GM19351 (cell line): ENCODE data around the gene UNCX.
"Not testable (repeated sequence)": the region's sequence is repeated elsewhere in the genome, so short reads cannot be mapped to it uniquely, and the experiment has no call there.

Experiments
- ATAC-seq: cut with Tn5 transposase; IDR thresholded peaks from one replicate; pipeline ENCODE4 v1.9.1; 2021; ENCODE audit warnings: mild to moderate bottlenecking, moderate library complexity; ENCODE audit not compliant: unreplicated experiment

Gene UNCX

DNA sequence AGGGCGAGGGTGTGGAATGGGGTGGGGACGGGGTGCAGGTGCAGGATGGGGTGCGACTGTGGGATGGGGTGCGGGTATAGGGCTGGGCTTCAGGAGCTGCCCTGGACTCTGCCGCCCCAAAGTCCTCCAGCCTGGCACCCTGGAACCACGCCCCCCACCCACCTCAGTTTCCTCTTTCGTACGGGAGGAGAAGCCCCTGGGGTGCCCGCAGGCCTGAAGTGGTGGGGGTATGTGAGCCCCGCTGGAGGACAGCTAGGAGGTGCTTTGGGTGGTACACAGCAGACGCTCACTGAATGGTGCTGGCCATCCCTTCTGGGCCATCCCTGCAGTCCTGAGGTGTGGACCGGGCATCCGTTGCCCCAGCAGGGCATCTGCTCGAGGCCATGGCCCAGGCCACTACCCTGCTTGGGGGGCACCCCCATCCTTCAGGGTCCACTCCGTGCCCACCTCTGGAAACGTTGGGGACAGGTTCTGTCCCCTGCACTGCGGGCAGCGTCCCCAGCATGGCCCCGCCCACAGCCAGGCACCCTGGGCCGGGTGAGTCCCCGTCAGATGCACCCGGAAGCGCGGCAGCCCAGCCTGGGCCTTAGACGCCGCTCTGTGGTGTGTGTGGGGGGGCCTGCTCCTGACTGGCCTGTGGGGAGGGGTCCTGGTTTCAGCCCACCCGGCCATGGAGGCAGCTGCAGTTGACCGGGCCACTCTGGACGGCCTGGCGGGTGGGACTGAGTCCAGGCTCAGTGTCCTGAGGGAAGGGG, 41.6 kb downstream of the UNCX start:
- ATAC-seq, result no peak

DNA sequence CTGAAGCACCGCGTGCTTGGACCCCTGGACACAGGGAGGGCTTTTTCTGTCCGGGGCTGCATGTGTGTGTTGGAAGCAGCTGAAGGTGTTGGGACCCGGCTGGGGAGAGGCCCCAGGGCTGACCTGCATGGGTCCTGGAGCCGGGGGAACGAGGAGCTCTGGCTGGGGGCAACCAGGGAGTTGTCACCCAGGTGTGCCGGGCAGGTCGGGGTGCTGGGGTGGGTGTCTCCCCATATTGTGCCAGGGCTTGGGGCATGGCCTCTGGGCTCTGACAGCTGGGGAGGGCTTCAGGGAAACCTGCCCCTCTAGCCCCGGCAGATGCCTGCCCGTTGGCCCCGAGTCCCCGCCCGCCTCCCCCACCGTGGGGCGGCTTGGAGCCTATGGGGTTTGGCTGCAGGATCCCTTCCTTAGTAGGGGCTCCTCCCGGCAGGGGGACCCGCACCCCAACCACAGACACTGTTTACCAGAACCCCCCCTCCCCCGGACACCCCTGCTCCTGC, 42.3 kb downstream of the UNCX start:
- ATAC-seq, result no peak

DNA sequence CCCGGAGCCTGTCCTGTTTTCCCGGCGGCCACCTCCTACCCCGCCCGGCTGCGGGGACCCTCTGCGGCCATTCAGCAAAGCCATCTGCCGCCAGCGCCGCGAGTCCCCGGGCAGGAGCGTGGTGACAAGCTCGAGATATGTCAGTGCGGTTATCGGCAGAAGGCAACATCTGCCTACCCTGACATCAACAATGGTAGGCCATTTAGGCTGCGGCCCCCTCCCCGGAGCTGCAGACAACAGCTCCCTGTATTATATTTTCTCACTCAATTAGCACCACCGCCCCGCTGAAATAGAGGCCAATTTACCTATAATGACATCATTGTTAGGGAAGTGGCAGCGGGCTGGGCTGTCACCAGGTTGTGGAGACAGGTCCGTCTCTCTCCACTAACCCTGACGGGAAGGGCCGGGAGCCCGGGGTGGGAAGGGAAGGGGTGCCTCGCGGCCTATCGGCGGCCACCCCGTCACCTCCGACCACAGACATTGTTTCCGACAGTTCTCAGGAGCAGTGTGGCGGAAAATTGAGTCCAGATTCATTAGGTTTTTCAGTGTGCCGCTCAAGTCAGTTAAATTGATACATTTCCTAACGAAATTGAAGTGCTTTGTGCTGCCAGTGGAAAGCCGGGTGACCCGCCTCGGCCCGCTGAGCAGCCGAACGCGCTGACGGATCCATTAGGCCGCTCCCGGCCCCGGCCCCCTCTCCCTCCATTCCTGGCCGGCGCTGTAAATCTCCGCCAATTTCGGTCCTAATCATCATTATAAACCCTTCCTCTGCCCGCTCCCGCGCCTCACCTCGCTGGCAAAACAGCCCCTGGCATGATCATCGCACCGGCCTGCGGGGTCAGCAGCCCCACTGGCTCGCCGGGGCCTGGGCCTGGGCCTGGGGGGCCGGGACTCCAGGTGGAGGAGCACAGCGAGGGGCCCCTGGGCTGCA, 43.0 kb downstream of the UNCX start:
- no peak for ATAC-seq

DNA sequence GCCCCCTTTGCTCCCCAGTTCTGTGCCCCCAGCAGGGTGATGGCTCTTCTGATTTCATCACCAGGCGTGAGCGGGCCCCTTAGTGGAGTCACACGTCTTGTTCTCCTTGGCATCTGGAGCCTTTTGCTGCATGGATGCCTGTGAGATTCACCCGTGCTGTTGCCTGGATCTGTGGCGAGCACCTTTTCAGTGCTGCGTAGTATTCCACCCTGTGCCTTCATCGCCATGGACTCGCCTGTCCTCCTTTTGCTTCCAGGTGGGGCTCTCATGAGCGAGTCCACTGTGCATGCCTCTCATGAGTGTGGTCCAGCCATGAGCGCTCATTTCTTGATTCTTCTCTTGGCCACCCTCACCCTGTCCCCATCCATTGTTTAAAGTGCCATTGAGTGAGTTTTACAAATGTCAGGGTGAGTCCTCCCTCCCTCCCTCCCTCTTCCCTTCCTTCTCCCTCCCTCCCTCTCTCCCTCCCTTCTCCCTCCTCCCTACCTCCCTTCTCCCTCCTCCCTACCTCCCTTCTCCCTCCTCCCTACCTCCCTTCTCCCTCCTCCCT, 44.0 kb downstream of the UNCX start:
- no peak for ATAC-seq

DNA sequence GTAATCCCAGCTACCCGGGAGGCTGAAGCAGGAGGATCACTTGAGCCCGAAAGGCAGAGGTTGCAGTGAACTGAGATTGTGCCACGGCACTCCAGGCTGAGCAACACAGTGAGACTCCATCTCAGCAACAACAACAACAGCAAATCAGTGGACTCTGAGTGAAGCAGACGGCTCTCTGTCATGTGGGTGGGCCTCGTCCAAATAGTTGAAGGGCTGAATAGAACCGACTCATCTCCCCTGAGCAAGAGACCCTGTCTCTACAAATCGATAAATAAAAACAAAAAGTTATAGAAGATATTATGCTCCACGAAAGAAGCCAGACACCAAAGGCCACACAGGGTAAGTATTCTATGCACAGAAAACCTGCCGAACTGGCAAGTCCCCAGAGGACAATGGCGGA, 45.9 kb downstream of the UNCX start:
- no peak for ATAC-seq

DNA sequence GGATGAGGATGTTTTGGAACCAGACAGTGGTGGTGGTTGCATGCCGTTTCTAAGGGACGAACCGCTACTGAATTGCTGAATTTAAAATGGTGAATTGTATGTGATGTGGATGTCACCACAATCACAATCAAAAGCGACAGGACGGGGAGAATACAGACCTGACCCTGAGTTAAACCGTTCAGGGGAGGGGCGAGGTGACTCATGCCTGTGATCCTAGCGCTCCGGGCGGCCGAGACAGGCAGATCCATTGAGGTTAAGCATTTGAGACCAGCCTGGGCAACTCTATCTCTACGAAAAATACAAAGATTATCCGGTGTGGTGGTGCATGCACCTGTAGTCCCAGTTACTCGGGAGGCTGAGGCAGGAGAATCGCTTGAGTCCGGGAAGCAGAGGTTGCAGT, 46.4 kb downstream of the UNCX start:
- no peak for ATAC-seq

DNA sequence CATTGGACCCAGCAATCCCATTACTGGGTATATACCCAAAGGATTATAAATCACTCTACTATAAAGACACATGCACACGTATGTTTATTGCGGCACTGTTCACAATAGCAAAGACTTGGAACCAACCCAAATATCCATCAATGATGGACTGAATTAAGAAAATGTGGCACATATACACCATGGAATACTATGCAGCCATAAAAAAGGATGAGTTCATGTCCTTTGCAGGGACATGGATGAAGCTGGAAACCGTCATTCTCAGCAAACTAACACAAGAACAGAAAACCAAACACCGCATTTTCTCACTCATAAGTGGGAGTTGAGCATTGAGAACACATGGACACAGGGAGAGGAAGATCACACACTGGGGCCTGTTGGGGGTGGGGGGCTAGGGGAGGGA, 47.2 kb downstream of the UNCX start:
- ATAC-seq, result not testable (repeated sequence)

DNA sequence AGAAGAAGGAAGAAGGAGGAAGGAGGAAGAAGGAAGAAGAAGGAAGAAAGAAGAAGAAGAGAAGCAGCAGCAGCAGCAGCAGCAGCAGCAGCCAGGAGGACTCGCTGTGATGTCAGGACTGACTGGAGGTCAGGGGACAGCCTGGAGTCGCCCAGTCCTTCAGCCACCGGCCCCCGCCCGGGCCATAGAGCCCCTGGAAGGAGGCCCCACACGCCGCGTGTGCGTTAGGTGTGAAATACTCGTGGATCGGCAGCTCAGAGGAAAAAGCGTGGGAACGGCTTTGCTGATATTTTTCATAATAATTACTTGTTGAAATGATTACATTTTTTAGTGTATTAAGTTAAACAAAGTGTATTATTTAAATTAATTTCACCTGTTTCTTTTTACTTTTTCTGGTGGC, 48.4 kb downstream of the UNCX start:
- ATAC-seq, result no peak

DNA sequence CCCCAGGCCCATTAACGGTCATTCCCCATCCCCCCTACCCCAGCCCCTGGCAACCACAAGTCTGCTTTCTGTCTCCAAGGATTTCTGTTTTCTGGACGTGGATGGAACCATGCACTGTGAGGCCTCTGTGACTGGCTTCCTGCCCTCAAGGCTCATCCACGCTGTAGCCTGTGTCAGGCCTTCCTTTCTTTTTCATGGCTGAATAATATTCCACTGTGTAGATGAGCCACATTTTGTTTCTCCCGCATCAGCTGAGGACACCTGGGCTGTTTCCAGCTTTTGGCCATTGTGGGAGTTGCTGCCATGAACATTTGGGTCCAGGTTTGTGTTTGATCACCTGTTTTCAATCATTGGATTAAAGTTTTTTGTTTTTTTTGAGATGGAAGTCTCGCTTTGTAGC, 50.0 kb downstream of the UNCX start:
- no peak for ATAC-seq

DNA sequence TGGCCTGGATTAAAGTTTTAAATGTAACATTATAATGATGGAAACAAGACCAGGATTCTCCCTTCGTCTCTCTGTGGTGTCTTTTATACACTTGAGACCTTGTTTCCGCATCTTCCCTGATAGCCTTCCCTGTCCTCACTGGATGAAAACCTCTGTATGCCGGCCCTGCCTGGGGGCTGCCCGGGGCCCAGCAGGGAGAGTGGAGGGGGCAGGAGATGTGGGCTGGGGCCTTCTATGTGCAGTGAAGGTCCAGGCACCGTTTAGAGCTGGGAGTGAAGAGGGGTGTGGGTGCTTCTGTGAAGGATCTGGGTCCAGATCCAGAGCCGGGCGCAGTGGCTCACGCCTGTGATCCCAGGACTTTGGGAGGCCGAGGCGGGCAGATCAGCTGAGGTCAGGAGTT, 50.7 kb downstream of the UNCX start:
- ATAC-seq, result no peak

DNA sequence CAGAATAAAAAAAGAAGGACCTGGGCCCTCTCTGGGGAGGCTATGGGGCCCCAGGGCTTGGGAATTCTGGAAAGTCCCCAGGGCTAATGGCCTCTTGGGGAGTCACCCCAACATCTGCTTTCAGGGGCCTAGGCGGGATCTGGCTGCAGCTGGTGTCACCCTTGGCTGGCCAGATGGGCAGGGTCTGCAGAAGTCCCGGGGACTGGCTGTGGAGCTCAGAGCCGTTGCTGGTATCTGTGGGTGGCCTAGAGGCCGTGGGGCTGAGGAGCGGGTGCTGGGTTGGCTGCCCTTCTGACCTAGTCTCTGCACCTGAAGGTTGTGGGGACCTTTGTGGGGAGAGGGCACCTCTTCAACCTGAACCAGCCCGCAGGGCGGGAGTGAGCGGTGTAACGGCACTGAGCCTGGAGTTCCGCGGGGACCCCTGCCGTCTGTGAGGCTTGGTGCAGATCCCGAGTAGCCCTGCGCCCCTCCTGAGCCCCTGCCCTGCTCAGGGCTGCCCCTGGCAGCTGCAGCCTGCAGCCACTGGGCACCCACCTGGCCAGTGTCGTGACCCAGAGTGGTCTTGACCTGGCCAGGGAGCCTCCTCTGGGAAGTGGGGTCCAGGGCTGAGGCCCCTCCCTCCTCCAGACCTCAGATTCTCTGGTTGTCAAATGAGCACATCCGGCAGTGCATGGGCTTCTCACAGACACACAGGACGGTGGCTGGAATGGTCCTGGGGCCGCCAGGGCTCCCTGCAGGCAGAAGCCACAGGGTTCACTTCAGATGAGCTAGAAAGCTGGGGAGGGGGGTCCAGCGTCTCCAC, 51.5 kb downstream of the UNCX start:
- ATAC-seq, result no peak

DNA sequence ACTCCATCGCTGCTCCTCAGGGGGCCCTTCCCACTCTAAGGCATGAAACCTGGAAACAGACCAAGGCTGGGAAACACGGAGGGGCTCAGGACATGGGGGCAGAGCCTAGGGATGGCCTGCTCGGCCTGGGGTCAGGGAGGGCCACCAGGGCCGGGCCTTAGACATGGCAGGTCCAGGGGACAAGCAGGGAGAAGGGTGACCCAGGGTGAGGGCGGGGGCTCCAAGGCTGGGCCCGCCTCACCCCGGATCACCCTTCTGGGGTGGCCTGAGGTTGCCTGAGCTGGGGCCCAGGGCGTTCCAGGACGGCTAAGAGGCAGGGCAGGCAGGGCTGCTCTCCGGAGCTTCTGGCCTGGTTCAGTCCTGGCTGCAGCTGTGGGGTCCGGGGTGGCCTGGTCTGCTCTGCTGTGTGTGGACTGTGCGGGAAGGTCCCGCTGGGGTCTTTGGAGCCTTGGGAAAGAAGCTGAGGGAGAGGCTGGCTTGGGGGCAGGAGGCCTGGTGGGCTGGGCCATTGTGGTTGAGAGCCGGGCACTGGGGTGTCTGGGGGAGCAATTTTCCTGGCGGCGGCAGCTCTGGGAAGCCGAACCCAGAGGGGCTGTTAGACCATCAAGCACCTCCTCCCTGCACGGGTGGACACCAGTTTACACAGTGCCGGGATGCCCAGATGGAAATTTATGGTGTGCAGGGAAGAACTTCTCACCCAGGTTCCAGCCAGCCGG, 52.2 kb downstream of the UNCX start:
- no peak for ATAC-seq

DNA sequence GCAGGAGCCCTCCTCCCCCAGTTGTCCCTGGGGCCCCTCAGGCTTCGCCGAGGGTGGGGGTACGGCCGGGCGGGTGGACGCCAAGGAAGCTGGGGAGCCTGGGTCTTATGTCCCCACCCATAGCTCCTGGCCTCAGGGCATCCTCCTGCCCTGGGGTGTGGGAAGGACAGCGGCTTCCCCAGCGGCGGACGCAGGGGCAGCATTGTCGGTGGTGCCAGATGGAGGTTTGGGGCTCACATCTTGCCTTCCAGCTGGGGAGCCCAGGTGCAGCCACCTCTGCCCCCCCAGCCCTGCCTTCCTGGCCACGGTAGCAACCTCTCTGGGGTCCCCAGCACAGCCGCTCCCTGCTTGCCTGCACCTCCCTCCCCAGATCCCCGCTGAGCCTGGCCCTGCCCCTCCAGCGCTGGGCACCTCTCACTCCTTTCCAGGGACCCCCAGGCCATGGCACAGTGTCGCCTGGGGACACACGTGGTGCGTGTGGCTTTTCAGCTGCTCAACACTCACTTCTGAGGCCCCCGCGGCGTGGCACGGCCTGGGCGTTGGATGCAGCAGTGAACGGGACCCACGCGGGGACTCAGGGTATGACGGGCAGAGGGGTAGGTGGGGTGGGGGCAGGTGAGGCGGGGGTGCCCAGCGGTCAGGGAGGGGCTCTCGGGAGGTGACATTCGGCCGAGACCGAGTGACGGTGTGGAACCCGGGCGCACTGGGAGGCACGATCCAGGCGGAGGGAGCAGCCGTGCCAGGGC, 53.1 kb downstream of the UNCX start:
- ATAC-seq, result no peak
